ENCODE results near the gene C1QTNF6. TPM values are rescaled to one million over a fixed set of nuclear protein-coding genes. Genes with fewer than 3 reads are reported as not detected.

Gene C1QTNF6
- total RNA-seq, 2 experiments from 2014 or later, result 6.1 to 6.2 TPM

DNA sequence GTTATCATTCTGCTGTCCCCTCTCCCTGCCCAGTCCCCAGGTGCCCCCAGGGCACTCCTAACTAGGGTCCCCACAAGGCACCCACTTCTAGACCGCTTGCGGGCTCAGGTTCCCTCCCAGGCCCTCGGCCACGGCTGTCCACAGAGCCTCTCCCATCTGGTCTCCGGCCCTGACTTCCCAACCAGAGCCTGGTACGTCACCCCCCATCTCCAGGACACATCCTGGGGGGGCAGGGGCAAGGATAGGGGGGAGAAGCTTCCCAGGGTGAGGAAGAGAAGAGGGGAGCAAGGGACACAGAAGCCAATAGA lies 23.8 kb upstream of the C1QTNF6 start:
- Mint-ChIP-seq H3K27ac (no peak overlapping the region), H3K9me3 (ENCODE audit: insufficient read depth) (no peaks in the 10 kb centered on the region), H3K27me3 (ENCODE audit: low read depth) (no peaks in the 10 kb centered on the region), H3K4me3 (no peak overlapping the region), H3K4me1 (ENCODE audit: low read depth) (peaks cover 29% of the 10 kb centered on the region), H3K36me3 (ENCODE audit: low read depth) (peaks cover 10% of the 10 kb centered on the region)
- ChIA-PET POLR2A (no interaction called here), CTCF (interaction anchor here (5.4 kb wide), 1 partner anchor 12 kb away, joined by 34 read pairs; no protein-coding TSS in a partner anchor)
- ATAC-seq (no peak), DNase-seq (no peak)

DNA sequence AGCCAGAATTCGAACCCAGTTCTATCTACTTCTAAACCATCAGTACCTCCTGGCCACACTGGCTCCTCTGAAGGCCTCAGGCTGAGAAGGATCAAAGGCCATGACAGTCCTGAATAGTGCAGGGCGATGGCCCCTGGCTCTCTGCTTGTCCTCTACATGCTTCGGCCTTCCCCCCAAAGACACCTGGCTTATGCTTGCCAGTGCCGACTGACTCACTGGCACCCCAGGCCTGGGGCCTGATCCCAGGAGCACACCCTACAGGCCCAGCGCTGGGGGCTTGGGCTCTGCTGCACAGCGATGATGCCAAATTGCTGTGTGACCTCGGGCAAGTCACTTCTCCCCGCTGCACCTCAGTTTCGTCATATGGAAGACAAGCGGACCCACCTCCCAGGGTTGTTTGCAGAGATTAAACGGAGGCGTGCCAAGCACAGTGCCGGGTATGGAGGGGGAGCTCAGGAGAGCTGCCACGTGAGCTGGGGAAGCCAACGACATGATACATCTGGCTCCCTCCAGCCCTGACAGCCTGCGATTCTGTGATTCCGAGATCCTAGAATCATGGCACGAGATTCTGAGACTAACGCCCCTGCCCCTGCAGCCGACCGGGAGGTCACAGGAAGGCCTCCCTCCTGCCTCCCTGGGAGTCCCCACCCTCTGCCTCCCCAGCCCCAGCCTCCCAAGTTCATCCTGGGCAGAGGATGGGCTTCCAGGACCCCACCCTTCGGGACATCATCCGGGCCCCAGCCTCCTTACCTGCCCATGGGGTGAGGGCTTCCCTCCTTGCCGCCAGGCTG lies 23.2 kb upstream of the C1QTNF6 start:
- H3K27me3 Mint-ChIP-seq (ENCODE audit: low read depth), result no peaks in the 10 kb centered on the region
- DNase-seq (no peak), ATAC-seq (no peak)
- H3K27ac Mint-ChIP-seq, result no peak overlapping the region
- no peak overlapping the region for H3K4me3 Mint-ChIP-seq
- H3K36me3 Mint-ChIP-seq (ENCODE audit: low read depth), result peaks cover 12% of the 10 kb centered on the region
- peaks cover 26% of the 10 kb centered on the region for H3K4me1 Mint-ChIP-seq (ENCODE audit: low read depth)
- no peaks in the 10 kb centered on the region for H3K9me3 Mint-ChIP-seq (ENCODE audit: insufficient read depth)
- CTCF ChIA-PET, result interaction anchor here (0.7 to 5.4 kb wide), 3 partner anchors 11 to 34 kb away, joined by 3 to 34 read pairs (median 3); no protein-coding TSS in a partner anchor
- POLR2A ChIA-PET, result interaction anchor here (1.0 kb wide), 1 partner anchor 17 kb away, joined by 5 read pairs; no protein-coding TSS in a partner anchor

DNA sequence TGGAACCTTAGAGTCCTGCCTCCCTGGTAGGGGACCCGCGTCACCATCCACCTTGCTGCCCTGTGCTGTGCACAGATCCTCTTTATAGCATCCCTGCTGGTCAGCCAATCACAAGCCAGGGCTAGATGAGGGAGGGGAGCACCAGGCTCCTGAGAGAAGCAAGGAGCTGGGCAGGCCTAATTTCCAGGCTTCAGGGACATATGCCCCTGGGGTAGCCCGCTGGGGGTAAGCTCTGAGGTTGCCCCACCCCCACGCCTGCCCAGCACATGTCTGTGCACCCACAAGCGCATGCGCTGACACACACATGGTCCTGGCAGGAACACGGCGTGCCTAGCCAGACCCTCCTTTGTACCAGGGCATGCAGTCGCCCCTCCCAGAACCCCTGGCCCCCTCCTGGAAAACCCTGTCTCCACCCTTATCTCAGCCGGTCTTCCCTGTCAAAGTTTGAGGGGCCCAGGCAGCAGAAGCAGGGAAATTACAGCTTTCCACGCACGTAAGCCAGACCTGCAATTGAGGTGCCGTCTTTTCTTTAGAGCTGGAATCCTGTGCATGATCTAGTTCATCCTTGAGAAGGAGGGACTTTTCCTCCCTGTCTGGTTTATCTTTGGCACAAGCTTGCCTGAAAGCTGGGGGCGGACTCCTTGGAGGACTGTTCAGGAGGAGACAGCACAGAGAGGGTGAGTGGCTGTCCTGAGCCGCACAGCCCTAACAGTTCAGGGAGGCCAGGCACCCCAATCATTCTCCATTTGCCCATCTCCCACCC lies 22.2 kb upstream of the C1QTNF6 start:
- ATAC-seq (no peak), DNase-seq (no peak)
- Mint-ChIP-seq H3K4me3 (no peak overlapping the region), H3K4me1 (ENCODE audit: low read depth) (peaks cover 19% of the 10 kb centered on the region), H3K27me3 (ENCODE audit: low read depth) (no peaks in the 10 kb centered on the region), H3K27ac (no peak overlapping the region), H3K36me3 (ENCODE audit: low read depth) (peaks cover 6% of the 10 kb centered on the region), H3K9me3 (ENCODE audit: insufficient read depth) (no peaks in the 10 kb centered on the region)
- CTCF ChIA-PET, result interaction anchor here (1.2 to 5.4 kb wide), 4 partner anchors 9 to 50 kb away, joined by 3 to 34 read pairs (median 4); no protein-coding TSS in a partner anchor
- POLR2A ChIA-PET, result interaction anchor here (1.0 to 1.1 kb wide), 3 partner anchors 11 to 32 kb away, joined by 3 to 6 read pairs (median 5); no protein-coding TSS in a partner anchor

DNA sequence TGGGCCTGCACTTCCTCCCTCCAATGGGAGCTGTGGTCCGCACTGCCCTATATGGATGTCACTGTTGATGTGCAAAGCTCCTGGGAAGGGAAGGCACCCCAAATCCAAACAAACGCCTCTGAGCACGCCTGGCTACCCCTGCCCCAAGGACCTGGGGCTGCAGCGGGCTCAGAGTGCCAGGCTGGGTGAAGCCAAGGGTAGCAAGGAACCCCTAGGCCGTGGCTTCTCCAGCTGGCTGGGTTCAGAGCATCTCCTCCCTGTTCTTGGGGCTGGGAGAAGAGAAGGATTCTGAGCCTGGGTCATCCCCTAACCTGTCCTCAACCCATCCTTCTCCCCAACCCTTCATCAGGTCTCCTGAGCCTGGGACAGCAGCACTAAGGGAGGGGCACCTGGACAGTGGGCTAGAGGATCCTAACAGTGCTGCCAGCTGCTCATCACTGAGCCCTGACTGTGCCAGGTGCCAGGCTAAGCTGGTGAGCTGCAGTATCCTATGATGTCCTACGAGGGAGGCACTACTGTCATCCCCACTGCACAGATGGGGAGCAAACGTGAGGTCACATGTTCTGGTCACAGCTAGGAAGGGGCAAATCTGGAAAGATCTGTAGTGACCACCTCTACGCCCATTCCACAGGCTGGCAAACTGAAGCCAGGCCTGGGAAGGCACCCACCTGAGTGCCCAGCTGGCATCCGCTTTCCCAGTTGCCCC lies 21.2 kb upstream of the C1QTNF6 start:
- DNase-seq, result no peak
- no peaks in the 10 kb centered on the region for H3K9me3 Mint-ChIP-seq (ENCODE audit: insufficient read depth)
- H3K4me1 Mint-ChIP-seq (ENCODE audit: low read depth), result peaks cover 19% of the 10 kb centered on the region
- CTCF ChIA-PET, result interaction anchor here (0.8 to 5.4 kb wide), 5 partner anchors 8 to 61 kb away, joined by 3 to 34 read pairs (median 5); no protein-coding TSS in a partner anchor
- no peak overlapping the region for H3K4me3 Mint-ChIP-seq
- POLR2A ChIA-PET, result interaction anchor here (0.6 to 1.1 kb wide), 4 partner anchors 9 to 33 kb away, joined by 3 to 6 read pairs (median 3); no protein-coding TSS in a partner anchor
- ATAC-seq, result no peak
- peak overlapping the region; percentile 46 for H3K27ac Mint-ChIP-seq
- H3K36me3 Mint-ChIP-seq (ENCODE audit: low read depth), result peaks cover 6% of the 10 kb centered on the region
- H3K27me3 Mint-ChIP-seq (ENCODE audit: low read depth), result no peaks in the 10 kb centered on the region

DNA sequence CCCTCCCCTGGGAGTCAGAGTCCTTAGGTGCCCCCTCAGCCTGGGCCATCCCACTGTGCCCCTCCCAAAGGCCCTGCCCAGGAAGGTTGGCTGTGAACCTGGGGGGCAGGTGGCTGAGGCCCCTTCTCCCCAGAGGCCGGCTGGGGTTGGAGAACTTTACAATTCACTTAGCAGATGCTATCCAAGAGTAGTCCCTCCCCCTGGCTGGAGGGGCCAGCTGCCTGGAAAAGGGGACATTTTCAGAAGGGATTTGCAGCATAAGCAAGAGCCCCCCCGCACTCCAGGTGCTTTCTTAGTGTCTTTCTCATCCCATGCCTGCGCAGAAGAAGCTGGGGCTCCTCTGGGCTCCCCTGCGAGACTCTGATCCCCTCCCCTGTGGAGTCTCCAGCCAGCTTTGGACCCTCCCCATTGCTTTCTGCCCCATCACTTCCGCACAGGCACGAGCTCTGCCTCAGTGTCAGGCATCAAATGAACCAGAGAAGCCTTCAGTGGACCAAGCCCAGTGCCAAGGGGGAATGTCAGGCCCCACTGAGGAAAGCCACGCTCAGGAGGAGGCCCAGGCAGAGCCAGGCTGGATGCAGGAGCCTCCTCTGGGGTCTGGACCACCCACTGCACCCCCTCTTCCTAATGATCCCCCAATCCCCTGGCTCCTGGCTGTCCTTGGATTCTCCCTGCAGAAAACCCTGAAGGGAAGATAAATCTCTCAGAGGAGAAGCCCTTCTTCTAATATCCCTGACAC lies 20.5 kb upstream of the C1QTNF6 start:
- no peaks in the 10 kb centered on the region for H3K9me3 Mint-ChIP-seq (ENCODE audit: insufficient read depth)
- H3K27ac Mint-ChIP-seq, result peak overlapping the region; percentile 54
- ChIA-PET POLR2A (interaction anchor here (0.6 to 1.0 kb wide), 3 partner anchors 9 to 34 kb away, joined by 3 read pairs; no protein-coding TSS in a partner anchor), CTCF (interaction anchor here (0.8 to 5.4 kb wide), 3 partner anchors 8 to 60 kb away, joined by 3 to 34 read pairs (median 6); no protein-coding TSS in a partner anchor)
- H3K4me1 Mint-ChIP-seq (ENCODE audit: low read depth), result peaks cover 21% of the 10 kb centered on the region
- H3K27me3 Mint-ChIP-seq (ENCODE audit: low read depth), result no peaks in the 10 kb centered on the region
- no peak for DNase-seq
- no peak overlapping the region for H3K4me3 Mint-ChIP-seq
- H3K36me3 Mint-ChIP-seq (ENCODE audit: low read depth), result peaks cover 6% of the 10 kb centered on the region
- peak; percentile 17 for ATAC-seq

DNA sequence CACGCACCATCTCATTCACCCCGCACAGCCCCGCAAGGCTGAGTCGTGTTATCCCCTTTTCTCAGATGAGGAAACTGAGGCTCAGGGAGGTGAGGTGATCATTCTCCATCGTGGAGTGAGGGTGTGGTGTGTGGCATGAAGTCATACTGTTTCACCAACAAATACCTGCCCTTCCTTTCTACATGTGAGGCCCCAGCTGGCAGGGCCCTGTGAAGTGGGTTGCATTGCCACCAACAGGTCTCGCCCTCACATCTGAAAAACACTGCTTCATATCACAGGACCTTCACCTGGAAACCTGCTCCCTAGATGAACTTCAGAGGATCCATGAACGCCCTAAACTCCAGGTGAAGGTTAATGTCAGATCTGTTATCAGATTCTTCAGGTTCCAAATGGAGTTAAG lies 19.9 kb upstream of the C1QTNF6 start:
- Mint-ChIP-seq H3K27ac (peak overlapping the region; percentile 54), H3K4me3 (no peak overlapping the region), H3K27me3 (ENCODE audit: low read depth) (no peaks in the 10 kb centered on the region), H3K4me1 (ENCODE audit: low read depth) (peaks cover 23% of the 10 kb centered on the region), H3K36me3 (ENCODE audit: low read depth) (peaks cover 3% of the 10 kb centered on the region), H3K9me3 (ENCODE audit: insufficient read depth) (no peaks in the 10 kb centered on the region)
- ATAC-seq, result peak; percentile 28
- ChIA-PET CTCF (interaction anchor here (0.6 to 5.4 kb wide), 3 partner anchors 8 to 268 kb away, joined by 4 to 34 read pairs (median 6); no protein-coding TSS in a partner anchor), POLR2A (interaction anchor here (0.8 kb wide), 1 partner anchor 93 kb away, joined by 3 read pairs; no protein-coding TSS in a partner anchor)
- DNase-seq, result no peak

DNA sequence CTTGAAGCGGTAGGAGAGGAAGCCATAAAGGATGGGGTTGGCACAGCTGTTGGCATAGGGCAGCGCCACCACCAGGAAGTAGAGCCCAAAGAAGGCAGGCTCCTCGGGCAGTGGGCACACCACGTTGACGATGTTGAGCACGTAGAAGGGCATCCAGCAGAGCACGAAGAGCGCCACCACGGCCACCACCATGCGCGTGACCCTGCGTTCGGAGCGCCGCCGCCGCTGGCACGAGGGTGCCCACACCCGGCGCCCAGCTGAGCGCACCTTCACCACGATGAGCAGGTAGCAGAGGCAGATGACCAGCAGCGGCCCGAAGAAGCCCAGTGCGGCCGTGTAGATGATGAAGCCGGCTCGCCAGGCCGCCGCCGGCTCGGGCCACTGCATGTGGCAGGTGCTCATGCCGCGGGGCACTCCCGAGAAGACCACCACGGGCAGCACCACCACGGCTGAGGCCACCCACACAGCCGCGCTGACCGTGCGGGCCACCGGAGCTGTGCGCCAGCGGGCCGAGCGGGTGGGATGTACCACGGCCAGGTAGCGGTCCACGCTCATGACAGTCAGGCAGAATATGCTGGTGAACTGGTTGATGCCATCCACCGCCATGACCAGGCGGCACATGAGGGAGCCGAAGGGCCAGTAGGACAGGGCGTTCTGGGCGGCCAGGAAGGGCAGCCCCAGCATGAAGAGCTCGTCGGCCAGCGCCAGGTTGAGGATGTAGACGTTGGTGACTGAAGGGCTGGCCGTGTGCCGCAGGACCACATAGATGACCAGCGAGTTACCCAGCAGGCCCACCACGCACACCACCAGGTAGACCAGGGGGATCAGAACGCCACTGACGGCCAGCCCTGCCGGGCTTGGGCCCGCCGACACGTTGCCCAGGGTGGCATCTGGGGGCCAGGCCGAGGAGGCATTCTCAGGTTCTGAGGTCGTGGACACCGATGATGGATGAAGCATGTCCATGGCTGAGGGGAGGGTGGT lies 19.1 kb upstream of the C1QTNF6 start:
- CTCF ChIA-PET, result interaction anchor here (0.6 to 5.4 kb wide), 3 partner anchors 7 to 267 kb away, joined by 4 to 34 read pairs (median 6); no protein-coding TSS in a partner anchor
- DNase-seq (no peak), ATAC-seq (no peak)
- Mint-ChIP-seq H3K9me3 (ENCODE audit: insufficient read depth) (no peaks in the 10 kb centered on the region), H3K36me3 (ENCODE audit: low read depth) (peaks cover 2% of the 10 kb centered on the region), H3K27ac (no peak overlapping the region), H3K4me1 (ENCODE audit: low read depth) (peaks cover 29% of the 10 kb centered on the region), H3K4me3 (no peak overlapping the region), H3K27me3 (ENCODE audit: low read depth) (no peaks in the 10 kb centered on the region)
- POLR2A ChIA-PET, result interaction anchor here (0.8 kb wide), 2 partner anchors 14 to 93 kb away, joined by 3 read pairs; no protein-coding TSS in a partner anchor

DNA sequence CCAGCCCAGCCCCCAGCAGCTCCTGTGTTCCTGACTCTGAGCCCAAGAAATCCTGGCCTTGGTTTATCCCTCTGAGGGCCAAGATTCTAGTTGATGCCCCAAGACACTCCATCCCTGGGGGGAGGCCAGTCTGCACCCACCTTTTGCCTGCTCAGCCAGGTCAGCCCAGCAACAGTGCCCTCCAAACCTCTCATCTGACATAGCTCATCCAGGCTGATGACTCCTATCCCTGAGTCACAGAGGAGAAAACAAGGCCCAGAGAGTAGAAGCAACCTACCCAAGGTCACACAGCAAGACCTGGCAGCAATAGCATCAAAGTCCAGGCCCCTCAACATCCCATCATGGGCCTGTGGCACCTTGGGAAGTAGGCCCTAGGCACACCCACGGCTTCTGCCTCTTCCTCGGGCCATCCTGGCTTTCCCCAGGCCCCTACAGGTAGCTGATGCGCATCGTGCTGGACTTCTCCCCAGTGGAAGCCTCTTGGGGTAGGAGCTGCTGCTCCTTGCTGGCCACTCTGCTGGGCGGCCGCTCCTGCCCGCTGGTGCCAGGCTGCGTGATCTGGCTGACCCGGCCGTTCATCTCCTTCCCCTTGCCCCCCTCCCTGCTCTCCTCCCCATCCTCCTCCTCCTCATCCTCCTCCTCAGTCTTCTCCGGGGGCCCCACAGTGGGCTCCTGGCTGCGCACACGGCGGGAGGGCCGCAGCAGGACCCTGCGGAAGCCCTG lies 18.2 kb upstream of the C1QTNF6 start:
- ATAC-seq, result no peak
- Mint-ChIP-seq H3K36me3 (ENCODE audit: low read depth) (peaks cover 2% of the 10 kb centered on the region), H3K4me3 (no peak overlapping the region), H3K4me1 (ENCODE audit: low read depth) (peaks cover 35% of the 10 kb centered on the region), H3K9me3 (ENCODE audit: insufficient read depth) (no peaks in the 10 kb centered on the region), H3K27ac (peak overlapping the region; percentile 49), H3K27me3 (ENCODE audit: low read depth) (no peaks in the 10 kb centered on the region)
- CTCF ChIA-PET, result interaction anchor here (0.6 kb wide), 1 partner anchor 10 kb away, joined by 3 read pairs; no protein-coding TSS in a partner anchor
- DNase-seq, result no peak
- POLR2A ChIA-PET, result interaction anchor here (0.6 to 1.2 kb wide), 3 partner anchors 13 to 86 kb away, joined by 3 to 4 read pairs (median 3); no protein-coding TSS in a partner anchor

DNA sequence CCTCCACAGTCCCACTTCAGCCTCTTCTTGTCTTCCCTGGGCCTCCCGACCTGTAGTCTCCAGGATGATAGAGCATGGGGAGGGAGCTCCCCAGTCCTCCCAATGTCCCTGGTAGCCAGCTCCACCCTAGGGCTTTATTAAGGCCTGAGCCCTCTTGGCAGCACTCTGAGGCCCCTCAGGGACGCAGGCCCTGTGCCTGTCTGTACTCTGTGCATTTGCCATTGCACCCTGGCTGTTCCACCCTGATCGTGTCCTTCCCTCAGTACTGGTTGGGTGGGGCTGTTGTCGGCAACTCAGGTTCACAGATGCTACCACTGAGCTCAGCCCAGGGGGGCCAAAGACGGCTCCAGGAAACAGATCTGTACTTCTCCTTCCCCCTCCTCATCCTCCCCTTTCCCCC lies 17.0 kb upstream of the C1QTNF6 start:
- CTCF ChIA-PET, result interaction anchor here (1.1 kb wide), 1 partner anchor 56 kb away, joined by 3 read pairs; no protein-coding TSS in a partner anchor
- DNase-seq, result no peak
- no peaks in the 10 kb centered on the region for H3K9me3 Mint-ChIP-seq (ENCODE audit: insufficient read depth)
- POLR2A ChIA-PET, result interaction anchor here (0.9 to 1.2 kb wide), 2 partner anchors 34 to 37 kb away, joined by 4 read pairs; no protein-coding TSS in a partner anchor
- H3K27me3 Mint-ChIP-seq (ENCODE audit: low read depth), result no peaks in the 10 kb centered on the region
- peaks cover 43% of the 10 kb centered on the region for H3K4me1 Mint-ChIP-seq (ENCODE audit: low read depth)
- H3K27ac Mint-ChIP-seq, result no peak overlapping the region
- H3K4me3 Mint-ChIP-seq, result no peak overlapping the region
- H3K36me3 Mint-ChIP-seq (ENCODE audit: low read depth), result peaks cover 2% of the 10 kb centered on the region
- ATAC-seq, result no peak
